ENCODE data around the gene IGSF21.

GRCh38 chr1:18097206-18097605 lies 10.4 kb upstream of the IGSF21 start:
- no peak for TF ChIP-seq CTCF (IDR thresholded peaks at IDR 0.05)
- no peak for TF ChIP-seq EP300 (IDR thresholded peaks at IDR 0.05)

Measured in tibial nerve (tissue), 4 donors.